EH (cell line): ENCODE data around the gene XRCC5.
"Not testable (repeated sequence)": the region's sequence is repeated elsewhere in the genome, so short reads cannot be mapped to it uniquely, and the experiment has no call there.

ENCODE experiments used
- DNase-seq: peaks from one replicate; pipeline ENCODE4 v3.0.0-alpha.2; 2015; ENCODE audit warnings: low read depth

Gene XRCC5

GRCh38 chr2:216118474-216118873 lies 9.3 kb downstream of the XRCC5 start:
- DNase-seq: no peak

- DNase-seq: no peak
Measured at GRCh38 chr2:216119146-216119545, 10.0 kb downstream of the XRCC5 start.

GRCh38 chr2:216119986-216120385 lies 10.8 kb downstream of the XRCC5 start:
- no peak for DNase-seq

GRCh38 chr2:216121255-216121654 lies 12.1 kb downstream of the XRCC5 start:
- no peak for DNase-seq

- no peak for DNase-seq
Measured at GRCh38 chr2:216126943-216127342, 17.8 kb downstream of the XRCC5 start.

- DNase-seq: no peak
Measured at GRCh38 chr2:216130346-216130971, 21.3 kb downstream of the XRCC5 start.

- DNase-seq: no peak
Measured at GRCh38 chr2:216131175-216131926, 22.2 kb downstream of the XRCC5 start.

GRCh38 chr2:216132585-216132984 lies 23.4 kb downstream of the XRCC5 start:
- DNase-seq: no peak

GRCh38 chr2:216133397-216133796 lies 24.2 kb downstream of the XRCC5 start:
- DNase-seq: no peak

GRCh38 chr2:216134958-216135541 lies 25.9 kb downstream of the XRCC5 start:
- DNase-seq: no peak

- DNase-seq: no peak
Measured at GRCh38 chr2:216139884-216140283, 30.7 kb downstream of the XRCC5 start.

GRCh38 chr2:216141516-216141915 lies 32.4 kb downstream of the XRCC5 start:
- not testable (repeated sequence) for DNase-seq

GRCh38 chr2:216142540-216142939 lies 33.4 kb downstream of the XRCC5 start:
- DNase-seq: peak; percentile 87

GRCh38 chr2:216144372-216144771 lies 35.2 kb downstream of the XRCC5 start:
- DNase-seq: no peak

GRCh38 chr2:216144857-216145256 lies 35.7 kb downstream of the XRCC5 start:
- DNase-seq: no peak

GRCh38 chr2:216146573-216146972 lies 37.4 kb downstream of the XRCC5 start:
- no peak for DNase-seq

GRCh38 chr2:216147172-216148131 lies 38.3 kb downstream of the XRCC5 start:
- DNase-seq: no peak

- DNase-seq: no peak
Measured at GRCh38 chr2:216148983-216149382, 39.8 kb downstream of the XRCC5 start.

GRCh38 chr2:216149741-216150140 lies 40.6 kb downstream of the XRCC5 start:
- peak; percentile 13 for DNase-seq

GRCh38 chr2:216151313-216152025 lies 42.3 kb downstream of the XRCC5 start:
- DNase-seq: peak; percentile 55

- no peak for DNase-seq
Measured at GRCh38 chr2:216155954-216156353, 46.8 kb downstream of the XRCC5 start.

- no peak for DNase-seq
Measured at GRCh38 chr2:216156822-216157221, 47.7 kb downstream of the XRCC5 start.
